Measurements from ENCODE around the gene VANGL2.

The VANGL2 gene

DNA sequence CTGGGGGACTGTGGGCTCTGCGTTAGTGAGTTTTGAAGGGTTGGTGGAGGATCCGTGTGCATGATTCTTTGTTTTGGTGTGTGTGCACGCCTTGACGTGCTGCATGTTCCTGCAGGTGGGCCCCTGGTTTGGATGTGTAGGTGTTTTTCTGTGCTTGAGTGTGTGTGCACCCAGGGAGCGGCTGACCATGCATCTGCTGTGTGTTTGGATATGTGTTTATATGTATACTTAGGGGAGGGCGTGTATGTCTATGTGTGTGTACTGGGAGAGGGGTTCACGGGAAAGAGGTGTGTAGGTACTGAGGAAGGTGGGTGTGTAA lies 1.1 kb downstream of the VANGL2 start:
- TF ChIP-seq SIN3A (IDR thresholded peaks at IDR 0.05; ENCODE audit: borderline replicate concordance, insufficient read depth, low read length) (no peak), FOXP2 (optimal IDR thresholded peaks at IDR 0.05; ENCODE audit: borderline replicate concordance, extremely low read depth, extremely low read length, insufficient read depth) (no peak), POLR2AphosphoS5 (IDR thresholded peaks at IDR 0.05; ENCODE audit: low read depth, low read length) (no peak), TAF1 (IDR thresholded peaks at IDR 0.05; ENCODE audit: borderline replicate concordance, insufficient read depth, low read length) (no peak)
- TF ChIP-seq, protein P1, sequence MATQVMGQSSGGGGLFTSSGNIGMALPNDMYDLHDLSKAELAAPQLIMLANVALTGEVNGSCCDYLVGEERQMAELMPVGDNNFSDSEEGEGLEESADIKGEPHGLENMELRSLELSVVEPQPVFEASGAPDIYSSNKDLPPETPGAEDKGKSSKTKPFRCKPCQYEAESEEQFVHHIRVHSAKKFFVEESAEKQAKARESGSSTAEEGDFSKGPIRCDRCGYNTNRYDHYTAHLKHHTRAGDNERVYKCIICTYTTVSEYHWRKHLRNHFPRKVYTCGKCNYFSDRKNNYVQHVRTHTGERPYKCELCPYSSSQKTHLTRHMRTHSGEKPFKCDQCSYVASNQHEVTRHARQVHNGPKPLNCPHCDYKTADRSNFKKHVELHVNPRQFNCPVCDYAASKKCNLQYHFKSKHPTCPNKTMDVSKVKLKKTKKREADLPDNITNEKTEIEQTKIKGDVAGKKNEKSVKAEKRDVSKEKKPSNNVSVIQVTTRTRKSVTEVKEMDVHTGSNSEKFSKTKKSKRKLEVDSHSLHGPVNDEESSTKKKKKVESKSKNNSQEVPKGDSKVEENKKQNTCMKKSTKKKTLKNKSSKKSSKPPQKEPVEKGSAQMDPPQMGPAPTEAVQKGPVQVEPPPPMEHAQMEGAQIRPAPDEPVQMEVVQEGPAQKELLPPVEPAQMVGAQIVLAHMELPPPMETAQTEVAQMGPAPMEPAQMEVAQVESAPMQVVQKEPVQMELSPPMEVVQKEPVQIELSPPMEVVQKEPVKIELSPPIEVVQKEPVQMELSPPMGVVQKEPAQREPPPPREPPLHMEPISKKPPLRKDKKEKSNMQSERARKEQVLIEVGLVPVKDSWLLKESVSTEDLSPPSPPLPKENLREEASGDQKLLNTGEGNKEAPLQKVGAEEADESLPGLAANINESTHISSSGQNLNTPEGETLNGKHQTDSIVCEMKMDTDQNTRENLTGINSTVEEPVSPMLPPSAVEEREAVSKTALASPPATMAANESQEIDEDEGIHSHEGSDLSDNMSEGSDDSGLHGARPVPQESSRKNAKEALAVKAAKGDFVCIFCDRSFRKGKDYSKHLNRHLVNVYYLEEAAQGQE (IDR thresholded peaks at IDR 0.05; ENCODE audit: insufficient read depth in 1 of 2, low read depth in 2 of 2, low read length in 2 of 2), result no peak

DNA sequence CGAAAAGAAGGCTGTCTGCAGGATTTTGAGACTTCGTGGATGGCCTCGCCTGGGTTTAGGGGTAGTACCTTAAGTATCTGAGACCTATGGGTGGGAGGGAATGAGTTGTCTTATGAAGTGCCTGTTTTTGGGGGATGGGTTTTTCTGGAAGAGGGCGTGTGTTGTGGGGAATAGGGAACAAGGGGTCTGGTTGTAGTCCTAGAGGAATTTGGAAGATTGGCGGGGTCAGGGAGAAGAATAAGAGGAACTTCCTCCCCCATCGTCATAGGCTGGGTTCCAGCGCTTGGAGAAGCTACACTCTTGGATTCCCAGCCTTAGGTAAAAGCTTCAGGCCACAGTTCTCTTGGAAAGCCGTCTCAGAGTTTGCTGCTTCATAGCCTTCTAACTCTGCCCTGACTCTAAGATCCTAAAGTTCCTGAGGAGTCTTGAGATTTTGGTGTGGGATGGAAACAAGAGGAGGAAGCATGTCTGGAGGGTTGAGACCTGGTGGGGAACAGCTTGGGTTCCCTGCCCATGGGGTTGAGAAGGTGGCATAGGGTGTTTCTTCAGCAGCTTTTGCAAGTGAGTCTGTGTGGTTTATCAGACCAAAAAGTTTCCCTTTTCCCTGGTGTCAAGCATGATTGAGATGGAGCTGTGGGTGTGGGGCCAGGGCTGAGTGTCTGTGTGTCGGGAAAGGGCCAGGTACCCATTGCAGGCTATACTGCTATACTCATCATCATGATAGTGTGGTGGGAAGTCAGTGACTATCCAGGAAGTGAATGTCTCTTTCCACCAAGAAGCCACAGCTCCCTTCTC lies 1.8 kb downstream of the VANGL2 start:
- TF ChIP-seq FOXP2 (optimal IDR thresholded peaks at IDR 0.05; ENCODE audit: borderline replicate concordance, extremely low read depth, extremely low read length, insufficient read depth) (no peak), POLR2AphosphoS5 (IDR thresholded peaks at IDR 0.05; ENCODE audit: low read depth, low read length) (no peak), SIN3A (IDR thresholded peaks at IDR 0.05; ENCODE audit: borderline replicate concordance, insufficient read depth, low read length) (no peak), TAF1 (IDR thresholded peaks at IDR 0.05; ENCODE audit: borderline replicate concordance, insufficient read depth, low read length) (no peak)
- TF ChIP-seq, protein P1 (IDR thresholded peaks at IDR 0.05; ENCODE audit: insufficient read depth in 1 of 2, low read depth in 2 of 2, low read length in 2 of 2), result no peak

DNA sequence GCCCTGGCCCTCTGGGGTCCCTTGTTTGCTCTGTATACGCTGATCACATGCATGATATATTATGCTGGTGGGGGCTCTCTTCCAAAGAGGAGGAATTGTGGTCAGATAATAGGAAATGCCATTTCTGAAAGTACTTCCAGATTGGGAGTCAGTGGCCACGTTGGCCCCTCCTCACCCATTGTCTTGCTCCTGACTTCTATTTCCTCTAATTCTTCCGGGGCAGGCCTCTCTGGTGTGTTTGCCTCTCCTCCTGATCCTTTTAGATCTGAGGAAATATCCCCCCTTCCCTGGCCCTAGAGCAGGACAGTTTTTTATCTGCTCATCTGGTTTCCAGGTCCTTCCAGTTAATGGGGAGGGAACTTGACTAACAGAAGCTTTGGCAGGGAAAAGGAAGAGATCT lies 2.9 kb downstream of the VANGL2 start:
- TF ChIP-seq TAF1 (IDR thresholded peaks at IDR 0.05; ENCODE audit: borderline replicate concordance, insufficient read depth, low read length) (no peak), FOXP2 (optimal IDR thresholded peaks at IDR 0.05; ENCODE audit: borderline replicate concordance, extremely low read depth, extremely low read length, insufficient read depth) (no peak)
- TF ChIP-seq, protein P1 (IDR thresholded peaks at IDR 0.05; ENCODE audit: insufficient read depth in 1 of 2, low read depth in 2 of 2, low read length in 2 of 2), result no peak

DNA sequence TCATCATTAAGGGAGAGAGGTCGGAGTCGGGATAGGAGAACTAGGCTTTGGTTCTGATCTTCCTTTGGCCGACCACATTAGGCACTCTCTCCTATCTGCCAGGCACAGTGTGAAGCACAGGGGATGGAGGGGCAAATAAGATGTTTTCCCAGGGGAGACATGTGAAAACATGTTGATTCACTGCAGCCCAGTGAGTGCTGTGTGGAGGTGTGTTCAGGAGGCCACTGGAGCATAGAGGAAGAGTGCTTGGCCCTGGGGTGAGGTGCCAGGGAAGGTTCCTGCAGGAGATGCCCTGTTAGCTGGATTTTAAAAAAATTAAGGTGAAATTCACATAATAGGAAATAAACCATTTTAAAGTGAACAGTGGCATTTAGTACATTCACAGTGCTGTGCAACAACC lies 3.7 kb downstream of the VANGL2 start:
- TF ChIP-seq POLR2AphosphoS5 (IDR thresholded peaks at IDR 0.05; ENCODE audit: low read depth, low read length) (no peak), TAF1 (IDR thresholded peaks at IDR 0.05; ENCODE audit: borderline replicate concordance, insufficient read depth, low read length) (no peak), FOXP2 (optimal IDR thresholded peaks at IDR 0.05; ENCODE audit: borderline replicate concordance, extremely low read depth, extremely low read length, insufficient read depth) (no peak), SIN3A (IDR thresholded peaks at IDR 0.05; ENCODE audit: borderline replicate concordance, insufficient read depth, low read length) (no peak)
- TF ChIP-seq, protein P1 (IDR thresholded peaks at IDR 0.05; ENCODE audit: insufficient read depth in 1 of 2, low read depth in 2 of 2, low read length in 2 of 2), result no peak
